ENCODE results near the gene FOSL2.

The FOSL2 gene

GRCh38 chr2:28412625-28413151, 20.0 kb downstream of the FOSL2 start:
- DNase-seq (ENCODE audit: low read depth): no peak

- DNase-seq (ENCODE audit: low read depth): no peak
Observed at GRCh38 chr2:28413152-28413898, 20.7 kb downstream of the FOSL2 start.

GRCh38 chr2:28413899-28414295, 21.2 kb downstream of the FOSL2 start:
- DNase-seq (ENCODE audit: low read depth): no peak

GRCh38 chr2:28414583-28414982, 21.9 kb downstream of the FOSL2 start:
- no peak for DNase-seq (ENCODE audit: low read depth)

GRCh38 chr2:28415010-28415409, 22.4 kb downstream of the FOSL2 start:
- DNase-seq (ENCODE audit: low read depth): no peak

- no peak for DNase-seq (ENCODE audit: low read depth)
Observed at GRCh38 chr2:28415715-28416114, 23.1 kb downstream of the FOSL2 start.

DNA sequence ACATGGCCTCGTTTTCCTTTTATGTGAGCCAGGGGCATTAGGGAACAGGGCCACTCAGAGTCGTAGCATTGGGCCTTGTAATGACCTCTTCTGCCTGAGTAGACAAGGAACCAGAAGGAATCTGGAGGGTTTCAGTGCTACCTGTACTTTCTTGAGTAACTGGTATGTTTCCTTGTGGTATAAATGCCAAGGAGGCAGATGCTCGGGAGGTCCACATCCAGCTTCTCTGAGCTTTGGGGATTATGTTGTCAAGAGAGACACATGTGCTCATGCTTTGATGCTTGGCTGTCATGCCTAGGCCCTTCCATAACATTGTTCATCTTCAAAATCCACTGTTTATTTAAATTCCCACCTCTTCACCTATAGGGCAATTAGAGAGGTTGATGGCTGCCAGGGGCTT, 26.3 kb downstream of the FOSL2 start:
- no peak for DNase-seq (ENCODE audit: low read depth)

GRCh38 chr2:28419443-28420270, 27.0 kb downstream of the FOSL2 start:
- DNase-seq (ENCODE audit: low read depth): no peak

GRCh38 chr2:28420722-28421121, 28.1 kb downstream of the FOSL2 start:
- no peak for DNase-seq (ENCODE audit: low read depth)

DNA sequence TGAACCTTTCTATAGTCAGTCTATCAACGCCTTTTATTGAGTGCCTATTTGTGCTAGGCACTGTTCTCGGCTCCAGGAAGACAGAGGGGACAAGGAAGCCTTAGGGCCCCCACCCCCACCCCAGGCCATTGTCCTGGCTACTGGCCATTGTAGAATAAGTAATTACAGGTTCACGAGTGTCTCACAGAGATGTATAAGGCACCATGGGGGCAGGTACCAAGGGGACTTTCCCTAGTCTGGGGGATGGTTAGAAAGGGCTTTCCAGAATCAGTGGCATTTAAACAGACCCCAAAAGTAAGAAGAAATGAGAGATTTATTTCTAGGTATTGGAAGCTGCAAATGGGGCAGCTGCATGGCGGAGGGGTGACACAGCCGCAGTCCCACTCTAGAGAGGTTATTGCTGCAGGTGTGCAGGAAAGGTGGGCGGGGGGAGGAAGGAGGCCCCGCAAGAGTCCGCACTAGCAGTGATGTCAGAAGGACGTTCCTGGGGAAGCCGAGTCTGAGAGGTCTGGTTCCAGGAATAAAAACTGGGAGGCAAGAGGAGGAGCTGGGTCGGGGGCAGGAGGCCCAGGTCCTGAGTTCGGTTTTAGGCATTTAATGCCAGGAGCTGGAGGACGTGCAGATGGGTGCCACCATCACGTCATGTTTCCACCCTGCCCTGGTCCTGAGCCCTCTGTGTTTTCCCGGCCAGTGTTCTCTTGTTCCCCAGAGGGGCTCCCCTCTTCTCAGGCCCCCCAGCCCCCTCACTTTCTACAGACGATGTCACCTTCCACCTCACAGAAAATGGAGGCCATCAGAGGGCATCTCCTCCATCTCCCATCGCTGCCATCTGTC, 30.5 kb downstream of the FOSL2 start:
- DNase-seq (ENCODE audit: low read depth): no peak

- no peak for DNase-seq (ENCODE audit: low read depth)
Observed at GRCh38 chr2:28423856-28424605, 31.4 kb downstream of the FOSL2 start.

GRCh38 chr2:28424799-28425463, 32.3 kb downstream of the FOSL2 start:
- DNase-seq (ENCODE audit: low read depth): no peak

- DNase-seq (ENCODE audit: low read depth): no peak
Observed at GRCh38 chr2:28425464-28425835, 32.8 kb downstream of the FOSL2 start.

- DNase-seq (ENCODE audit: low read depth): no peak
Observed at GRCh38 chr2:28427741-28428415, 35.2 kb downstream of the FOSL2 start.

- no peak for DNase-seq (ENCODE audit: low read depth)
Observed at GRCh38 chr2:28428486-28428885, 35.8 kb downstream of the FOSL2 start.

DNA sequence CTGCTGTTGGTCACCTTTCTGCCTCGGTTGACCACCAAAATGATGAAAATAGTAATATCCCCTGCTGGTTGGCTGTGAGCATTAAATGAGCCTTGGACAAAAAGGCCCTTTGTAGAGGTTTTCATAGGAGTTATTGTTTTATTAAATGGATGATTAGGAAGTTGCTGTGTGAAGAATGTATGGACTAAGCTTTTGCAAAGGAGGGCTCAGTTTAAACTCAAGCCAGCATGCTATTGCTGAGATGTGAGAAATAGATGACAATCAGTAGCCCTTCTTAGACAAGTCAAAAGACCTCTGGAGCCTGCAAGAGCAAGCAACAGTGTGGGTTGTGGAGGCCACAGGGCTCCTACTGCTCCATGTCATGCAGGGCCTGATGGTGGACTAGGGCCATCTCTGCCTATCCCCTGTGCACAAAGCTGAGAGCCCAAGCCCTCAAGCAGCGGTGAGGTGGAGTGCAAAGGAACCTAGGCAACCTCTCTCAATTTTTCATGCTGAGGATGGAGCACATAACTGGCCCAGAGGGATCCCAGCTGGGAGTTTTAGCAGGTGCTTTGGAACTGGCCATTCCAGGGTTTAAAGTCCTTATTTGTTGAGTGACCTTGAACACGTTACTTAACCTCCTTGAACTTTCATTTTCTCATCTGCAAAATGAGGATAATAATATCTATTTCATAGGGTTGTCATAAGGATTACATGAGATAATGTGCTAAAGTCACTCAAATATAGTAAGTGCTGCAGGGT, 37.1 kb downstream of the FOSL2 start:
- DNase-seq (ENCODE audit: low read depth): no peak

- DNase-seq (ENCODE audit: low read depth): no peak
Observed at GRCh38 chr2:28430377-28430765, 37.7 kb downstream of the FOSL2 start.

DNA sequence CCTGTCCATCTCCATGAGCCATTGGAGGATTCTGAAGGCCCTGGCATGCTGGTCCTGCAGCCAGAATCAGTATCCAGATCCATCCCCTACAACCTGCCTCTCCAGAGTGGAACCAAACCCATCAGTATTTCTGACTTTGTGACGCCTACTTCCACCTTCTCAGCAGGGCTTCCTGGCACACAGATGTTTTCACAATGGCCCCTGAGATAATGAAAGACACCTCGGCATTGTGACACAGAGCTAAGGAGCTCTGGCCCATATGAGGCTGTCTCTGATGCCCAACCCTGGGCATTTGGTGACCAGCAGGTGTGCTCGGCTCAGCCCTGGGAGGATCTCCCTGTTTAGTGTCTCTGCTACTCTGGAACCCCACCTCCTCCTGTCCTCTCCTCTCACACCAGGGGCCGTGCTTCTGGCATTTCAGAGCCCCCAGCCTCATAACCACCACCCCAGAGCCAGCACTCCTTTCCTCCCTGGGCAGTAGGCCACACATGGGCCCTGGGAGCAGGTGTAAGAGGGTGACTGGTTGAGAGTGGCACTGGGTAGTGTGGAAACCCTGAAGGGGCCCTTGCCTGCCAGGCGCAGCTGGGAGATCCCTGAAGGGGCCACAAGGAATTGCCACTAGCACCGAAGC, 38.2 kb downstream of the FOSL2 start:
- no peak for DNase-seq (ENCODE audit: low read depth)

DNA sequence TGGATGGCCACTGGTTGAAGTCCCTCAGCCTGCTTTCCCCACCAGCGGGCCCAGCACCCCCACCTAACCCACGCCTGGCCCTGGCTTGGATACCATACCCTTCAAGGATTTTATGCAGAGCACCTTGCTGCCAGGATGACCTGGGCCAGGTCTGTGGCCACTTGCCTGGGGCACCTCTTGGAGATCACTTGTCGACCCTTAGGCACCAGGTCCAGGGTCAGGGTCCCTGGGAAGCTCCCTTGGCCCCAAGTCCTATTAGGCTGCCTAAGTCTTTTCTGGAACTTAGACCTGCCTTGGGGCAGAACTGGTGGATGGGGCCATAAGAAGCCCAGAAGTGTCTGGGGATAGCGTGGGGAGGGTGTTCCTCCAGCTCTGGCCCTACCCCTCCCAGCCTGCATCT, 39.1 kb downstream of the FOSL2 start:
- DNase-seq (ENCODE audit: low read depth): no peak
